ENCODE measurements around the gene EMP2.

DNA sequence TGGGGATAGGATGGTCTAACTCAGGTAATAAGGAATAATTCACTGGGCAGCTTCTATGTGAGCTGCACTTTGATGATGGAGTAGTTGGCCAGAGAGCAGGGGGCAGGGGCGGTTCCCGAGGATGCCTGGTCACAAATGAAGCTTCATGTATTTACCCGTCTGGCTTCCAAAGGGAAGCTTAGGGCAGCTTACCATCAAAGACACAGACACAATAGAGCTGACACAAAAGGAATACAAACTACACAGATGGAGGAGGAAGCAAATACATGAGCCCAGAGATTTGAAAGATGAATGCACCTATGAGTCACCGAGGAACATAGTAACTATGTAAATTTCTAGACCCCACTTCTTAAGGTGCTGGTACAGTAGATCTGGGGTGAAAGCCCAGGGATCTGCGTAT, 8.7 kb upstream of the EMP2 start:
- TF ChIP-seq, protein P1, sequence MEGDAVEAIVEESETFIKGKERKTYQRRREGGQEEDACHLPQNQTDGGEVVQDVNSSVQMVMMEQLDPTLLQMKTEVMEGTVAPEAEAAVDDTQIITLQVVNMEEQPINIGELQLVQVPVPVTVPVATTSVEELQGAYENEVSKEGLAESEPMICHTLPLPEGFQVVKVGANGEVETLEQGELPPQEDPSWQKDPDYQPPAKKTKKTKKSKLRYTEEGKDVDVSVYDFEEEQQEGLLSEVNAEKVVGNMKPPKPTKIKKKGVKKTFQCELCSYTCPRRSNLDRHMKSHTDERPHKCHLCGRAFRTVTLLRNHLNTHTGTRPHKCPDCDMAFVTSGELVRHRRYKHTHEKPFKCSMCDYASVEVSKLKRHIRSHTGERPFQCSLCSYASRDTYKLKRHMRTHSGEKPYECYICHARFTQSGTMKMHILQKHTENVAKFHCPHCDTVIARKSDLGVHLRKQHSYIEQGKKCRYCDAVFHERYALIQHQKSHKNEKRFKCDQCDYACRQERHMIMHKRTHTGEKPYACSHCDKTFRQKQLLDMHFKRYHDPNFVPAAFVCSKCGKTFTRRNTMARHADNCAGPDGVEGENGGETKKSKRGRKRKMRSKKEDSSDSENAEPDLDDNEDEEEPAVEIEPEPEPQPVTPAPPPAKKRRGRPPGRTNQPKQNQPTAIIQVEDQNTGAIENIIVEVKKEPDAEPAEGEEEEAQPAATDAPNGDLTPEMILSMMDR (conservative IDR thresholded peaks at IDR 0.05 in 1 of 2, IDR thresholded peaks at IDR 0.05 in 1 of 2; ENCODE audit: low read depth in 1 of 2, low read length in 2 of 2): no peak
- no peak for TF ChIP-seq EZH2 (IDR thresholded peaks at IDR 0.05; ENCODE audit: low read length, missing control alignments)

Measured in fibroblast of lung (primary cell).